ENCODE results near the gene GPR15LG.
A peak's percentile ranks its signal among the peaks of the same experiment; 100 is the strongest.

GPR15LG gene

DNA sequence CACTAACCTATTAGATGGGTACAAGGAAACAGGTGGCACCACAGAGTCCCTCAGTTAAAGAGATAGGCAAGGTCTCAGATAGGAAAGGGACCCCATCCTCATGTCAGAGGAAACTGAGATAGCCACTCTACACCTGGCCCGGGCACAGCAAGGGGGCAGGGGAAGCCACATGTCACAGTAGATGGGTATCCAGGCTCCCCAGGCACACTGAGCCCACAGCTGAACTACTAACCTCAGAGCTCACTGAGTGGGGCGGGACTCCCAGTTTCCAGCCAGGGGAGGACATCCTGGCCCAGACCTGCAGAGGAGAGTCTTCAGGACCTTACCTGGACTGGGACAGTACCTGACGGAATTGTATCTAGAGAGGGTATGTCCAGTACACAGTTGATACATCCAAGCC is 17.0 kb downstream of the GPR15LG start:
- no peak for DNase-seq (ENCODE audit: insufficient read length, low spot score)
- no peak for FAIRE-seq

DNA sequence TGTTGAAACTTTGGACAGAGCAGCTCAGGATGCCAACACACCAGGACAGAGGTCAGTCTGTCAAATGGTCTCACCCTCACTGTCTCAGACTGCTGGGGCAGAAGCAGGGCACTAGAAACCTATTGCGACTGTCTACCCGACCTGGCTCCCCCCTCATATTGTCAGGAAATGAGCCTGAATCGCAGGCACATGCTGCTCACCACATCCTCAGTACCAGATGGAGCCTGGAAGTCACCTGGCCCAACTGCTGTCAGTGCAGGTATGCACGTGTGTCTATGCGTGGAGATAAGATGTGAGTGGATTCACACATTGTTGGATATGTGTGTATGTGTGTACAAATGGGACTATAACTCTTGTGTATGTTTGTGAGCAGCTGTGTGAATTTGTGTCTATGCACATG is 17.5 kb downstream of the GPR15LG start:
- FAIRE-seq = no peak
- no peak for DNase-seq (ENCODE audit: insufficient read length, low spot score)

DNA sequence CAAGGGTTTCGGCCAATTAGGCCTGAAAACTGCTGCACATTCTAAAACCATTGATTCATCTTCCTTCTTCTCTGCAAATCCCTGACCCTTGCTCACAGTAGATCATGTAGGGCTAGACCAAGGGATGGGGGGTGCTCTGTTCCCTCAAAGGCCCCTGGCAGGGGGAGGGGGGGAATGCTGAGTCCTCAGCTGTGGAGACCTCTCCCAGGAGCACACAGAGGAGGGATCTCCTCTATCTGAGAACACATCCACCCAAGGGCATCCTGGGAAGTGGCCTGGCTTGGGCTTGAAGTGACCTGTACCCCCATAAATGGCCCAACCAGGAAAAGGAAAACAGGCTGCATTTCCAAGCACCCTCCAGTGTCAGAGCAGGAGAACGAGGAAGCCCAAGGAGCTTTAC is 19.7 kb downstream of the GPR15LG start:
- FAIRE-seq (no peak), DNase-seq (ENCODE audit: insufficient read length, low spot score) (no peak)

DNA sequence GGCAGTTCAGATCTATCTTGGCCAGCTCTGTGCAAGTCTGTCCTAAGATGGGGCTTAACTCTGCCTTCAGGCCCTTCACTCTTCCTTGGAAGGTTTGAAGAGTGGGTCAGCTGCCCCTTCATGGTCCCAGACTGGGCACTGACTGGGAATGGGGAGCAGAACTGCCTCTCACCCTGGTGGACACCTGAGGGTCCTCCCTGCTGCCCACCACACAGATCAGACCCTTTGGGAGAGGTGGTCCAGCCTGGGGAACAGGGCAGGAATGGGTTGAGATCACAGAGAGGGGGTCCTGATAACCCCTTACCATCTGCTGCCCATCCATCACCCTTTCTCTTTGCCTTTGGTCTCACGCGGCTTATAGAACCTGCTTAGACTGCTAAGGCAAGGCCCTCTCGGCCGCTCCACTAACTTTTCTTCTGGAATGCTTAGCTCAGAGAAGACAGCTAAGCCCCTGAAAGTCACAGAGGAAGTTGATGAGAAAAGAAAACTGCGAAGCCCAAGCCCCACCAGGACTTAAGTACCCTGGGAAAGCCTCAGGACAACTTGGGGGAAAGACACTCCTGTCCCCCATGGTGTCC is 20.3 kb downstream of the GPR15LG start:
- no peak for FAIRE-seq
- no peak for DNase-seq (ENCODE audit: insufficient read length, low spot score)

DNA sequence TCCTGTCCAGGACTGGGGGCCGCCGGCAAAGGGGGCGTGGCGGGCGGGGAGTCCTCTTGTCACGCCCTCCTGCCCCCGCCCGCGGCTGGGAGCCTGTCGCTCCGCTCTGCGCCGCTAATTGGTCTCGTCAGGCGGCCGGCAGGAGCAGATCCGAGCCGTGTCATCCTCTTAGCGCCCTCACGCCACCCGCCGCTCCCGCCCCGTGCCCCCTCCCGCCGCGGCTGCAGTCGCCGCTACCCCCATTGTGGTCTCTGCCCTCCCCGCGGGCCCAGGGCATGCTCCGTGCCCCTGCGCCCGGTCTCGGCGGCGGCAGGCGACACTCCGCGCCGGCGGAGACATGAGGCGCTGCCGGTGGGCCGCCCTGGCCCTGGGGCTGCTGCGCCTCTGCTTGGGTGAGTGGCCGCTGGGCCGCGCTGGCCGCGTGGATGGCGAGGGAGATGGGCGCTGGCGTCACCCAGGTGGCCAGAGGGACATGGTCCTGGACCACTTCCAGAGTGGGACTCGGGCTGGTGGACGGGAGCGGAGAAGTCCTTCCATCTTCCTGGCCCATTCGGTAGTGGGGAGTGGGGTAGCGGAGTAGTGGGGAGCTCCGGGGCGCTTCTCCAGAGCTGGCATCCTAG is 20.9 kb downstream of the GPR15LG start, which contains the start of gene CDHR1:
CDHR1 (plus strand) TSS at position 114 of the 620 bp plus-strand sequence; CDS start at position 338, 224 bp downstream.
- DNase-seq (ENCODE audit: insufficient read length, low spot score) = peak; percentile 36
- no peak for FAIRE-seq

DNA sequence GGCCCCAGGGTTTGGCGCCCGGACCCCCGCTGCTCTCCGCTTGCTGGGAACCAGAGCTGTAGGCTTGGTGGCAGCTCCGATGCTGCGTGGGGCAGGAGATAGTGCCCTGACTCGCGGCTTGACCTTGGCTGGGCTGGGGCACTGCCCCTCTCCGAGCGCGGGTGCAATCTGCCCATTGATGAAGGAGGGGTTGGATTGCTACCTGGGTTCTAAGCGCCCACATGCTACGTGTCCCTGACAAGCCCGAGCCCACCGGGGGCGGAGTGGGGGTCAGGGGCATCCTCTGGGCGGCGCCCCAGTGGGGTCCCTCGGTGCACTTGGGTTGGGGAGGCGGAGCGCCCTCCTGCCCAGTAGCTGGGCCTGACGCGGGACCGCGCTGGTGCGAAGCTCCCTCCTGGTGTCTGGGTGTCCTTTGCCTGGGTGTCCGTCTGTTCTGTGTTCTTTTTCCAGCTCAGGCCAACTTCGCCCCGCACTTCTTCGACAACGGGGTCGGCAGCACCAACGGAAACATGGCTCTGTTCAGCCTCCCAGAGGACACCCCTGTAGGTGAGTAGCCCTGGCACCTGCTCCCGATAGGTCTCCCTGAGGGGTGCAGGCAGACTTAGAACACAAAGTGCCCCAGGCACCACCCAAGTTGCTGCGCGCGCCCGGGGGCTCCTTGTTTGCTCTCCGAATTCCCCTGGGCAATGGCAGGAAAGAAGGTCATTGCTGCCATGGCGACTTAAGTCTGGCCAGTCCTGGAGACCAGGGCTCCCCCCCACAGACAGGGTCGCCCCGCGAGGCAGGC is 21.6 kb downstream of the GPR15LG start:
- no peak for DNase-seq (ENCODE audit: insufficient read length, low spot score)
- FAIRE-seq = no peak

DNA sequence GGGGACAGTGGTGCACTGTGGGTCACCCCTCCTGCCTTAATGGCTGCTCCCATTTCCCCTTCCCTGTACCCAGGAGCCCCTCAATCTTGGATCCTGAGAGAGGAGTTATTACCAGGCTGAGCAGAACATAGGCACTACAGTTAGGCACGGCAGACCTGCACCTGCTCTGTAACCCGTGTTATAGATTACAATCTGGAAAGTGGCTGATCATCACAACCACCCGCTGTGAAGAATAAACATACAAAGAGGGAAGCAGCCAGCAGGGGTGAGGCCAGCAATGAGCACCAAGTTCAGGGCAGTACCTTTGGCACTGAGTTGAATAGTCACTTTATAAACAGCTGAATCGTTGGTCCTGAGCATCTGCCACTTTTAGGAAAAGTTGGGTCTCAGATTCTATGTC is 22.5 kb downstream of the GPR15LG start:
- FAIRE-seq = no peak

DNA sequence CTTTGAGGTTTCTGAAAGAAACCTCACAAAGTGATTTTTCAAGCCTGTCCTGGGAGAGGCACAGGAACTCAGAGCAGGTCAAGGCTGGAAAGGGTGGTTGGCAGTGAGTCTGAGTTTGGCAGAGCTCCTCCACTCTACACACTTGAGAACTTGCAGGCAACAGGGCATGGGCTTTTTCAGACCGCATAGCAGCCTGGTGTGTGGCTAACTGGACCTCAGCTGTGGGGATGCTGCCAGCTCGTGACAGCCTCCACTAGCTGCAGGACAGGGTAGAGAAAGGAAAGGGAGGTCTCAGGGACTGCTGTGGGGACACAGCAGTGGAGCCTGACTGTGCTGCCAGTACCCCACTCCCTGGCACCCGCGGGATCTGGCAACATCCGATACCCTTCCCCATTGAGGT is 23.3 kb downstream of the GPR15LG start:
- FAIRE-seq = no peak
- DNase-seq (ENCODE audit: insufficient read length, low spot score) = no peak

More for the DNA sequence above, 22.5 kb downstream of the GPR15LG start:
- no peak for DNase-seq (ENCODE audit: insufficient read length, low spot score)

DNA sequence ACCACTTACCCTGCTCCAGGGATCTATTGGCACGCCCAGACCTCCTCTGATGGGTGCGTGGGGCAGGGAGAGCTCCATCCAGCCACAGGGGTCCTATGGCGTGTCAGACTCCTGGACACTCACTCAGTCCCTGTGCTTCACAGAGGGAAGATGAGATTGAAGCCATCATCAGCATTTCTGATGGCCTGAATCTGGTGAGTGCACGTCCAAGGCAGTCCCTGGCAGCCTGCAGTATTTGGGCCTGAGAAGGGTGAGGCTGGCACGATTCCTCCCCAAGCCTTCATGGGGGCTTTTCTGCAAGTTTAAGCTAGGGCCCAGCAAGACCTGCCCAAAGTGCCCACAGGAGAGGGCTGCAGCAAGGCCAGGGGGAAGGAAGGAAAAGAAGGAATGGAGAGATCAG is 24.0 kb downstream of the GPR15LG start:
- DNase-seq (ENCODE audit: insufficient read length, low spot score) = no peak
- FAIRE-seq = no peak

DNA sequence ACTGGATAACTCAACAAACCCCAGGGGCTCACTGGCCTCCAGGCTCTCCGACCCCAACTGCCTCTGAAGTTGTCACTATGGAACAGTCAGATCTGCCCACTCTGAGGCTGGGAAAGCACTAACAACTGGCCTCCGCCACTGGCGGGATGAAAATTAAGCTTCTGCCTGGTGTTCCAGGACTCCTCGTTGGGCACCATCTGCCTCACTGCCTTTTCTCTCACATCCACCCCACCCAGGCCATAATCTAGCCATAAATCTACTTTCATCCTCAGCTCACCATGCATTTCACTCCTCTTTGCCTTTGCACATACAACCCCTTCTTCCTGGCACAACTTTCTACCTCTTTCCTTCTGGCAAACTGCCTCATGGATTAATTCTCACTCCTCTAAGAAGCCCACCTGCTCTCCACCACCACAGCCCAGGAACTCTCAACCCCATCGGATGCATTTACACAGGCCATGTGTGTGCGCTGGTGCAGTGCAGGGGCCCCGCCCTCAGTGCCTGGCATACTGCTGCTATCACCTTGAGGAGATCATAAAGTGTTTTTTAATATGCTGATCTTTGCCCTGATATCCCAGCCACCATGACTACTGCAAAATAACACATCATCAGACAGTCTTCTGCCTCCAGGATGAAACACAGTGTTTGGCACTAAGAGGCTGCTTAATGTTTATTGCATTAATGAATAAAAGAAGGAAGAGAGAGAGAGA is 24.8 kb downstream of the GPR15LG start:
- FAIRE-seq = no peak

DNA sequence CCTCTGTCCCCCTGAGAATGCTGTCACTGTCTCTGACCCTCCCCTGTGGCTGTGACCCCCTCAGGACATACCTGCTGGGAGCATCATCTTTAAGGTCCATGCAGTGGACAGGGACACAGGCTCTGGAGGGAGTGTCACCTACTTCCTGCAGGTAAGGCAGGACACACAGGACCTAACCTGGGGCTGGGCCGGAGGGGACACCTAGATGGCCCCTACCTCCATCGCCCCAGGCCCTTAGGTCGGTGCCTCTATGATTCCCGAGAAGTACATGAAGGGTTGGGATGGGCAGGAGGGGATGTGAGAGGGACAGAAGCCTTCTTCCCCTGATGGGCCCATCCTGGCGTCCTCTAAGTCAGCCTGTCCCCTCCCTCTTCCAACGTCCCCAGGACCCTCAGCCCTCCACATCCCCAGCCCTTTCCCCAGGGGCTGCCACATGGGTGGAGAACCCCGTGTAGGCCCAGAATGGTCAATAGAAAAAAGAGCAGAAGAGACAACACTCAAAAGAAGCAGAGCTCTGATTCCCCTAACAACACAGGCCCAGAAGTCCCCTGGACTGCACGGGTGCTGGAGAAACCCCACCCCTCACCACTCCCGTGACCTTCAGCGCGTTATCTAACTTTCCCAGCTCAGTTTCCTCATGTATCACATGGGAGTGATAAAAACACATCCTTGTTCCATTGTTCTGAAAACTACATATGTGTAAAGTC is 27.1 kb downstream of the GPR15LG start:
- no peak for FAIRE-seq

More for the DNA sequence above, 24.8 kb downstream of the GPR15LG start:
- no peak for DNase-seq (ENCODE audit: insufficient read length, low spot score)

DNA sequence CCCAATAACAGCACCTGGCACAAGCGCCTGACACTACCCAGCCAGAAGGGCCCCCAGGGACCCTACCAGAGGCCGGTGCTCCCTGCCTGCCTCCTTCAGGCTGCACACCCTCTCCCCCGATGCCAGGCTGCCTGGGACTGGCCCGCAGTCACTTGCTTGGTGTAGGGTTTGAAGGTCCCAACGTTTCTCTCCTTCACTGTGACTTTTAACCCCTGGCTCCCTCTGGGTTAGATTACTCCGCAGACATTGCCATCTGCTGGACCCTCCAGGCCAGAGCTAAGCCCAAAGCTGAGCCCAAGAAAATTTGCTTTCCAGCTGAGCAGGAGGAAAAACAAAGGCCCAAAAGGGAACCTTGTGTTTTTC is 27.6 kb downstream of the GPR15LG start:
- FAIRE-seq = no peak
- DNase-seq (ENCODE audit: insufficient read length, low spot score) = no peak

More for the DNA sequence above, 27.1 kb downstream of the GPR15LG start:
- DNase-seq (ENCODE audit: insufficient read length, low spot score) = no peak

DNA sequence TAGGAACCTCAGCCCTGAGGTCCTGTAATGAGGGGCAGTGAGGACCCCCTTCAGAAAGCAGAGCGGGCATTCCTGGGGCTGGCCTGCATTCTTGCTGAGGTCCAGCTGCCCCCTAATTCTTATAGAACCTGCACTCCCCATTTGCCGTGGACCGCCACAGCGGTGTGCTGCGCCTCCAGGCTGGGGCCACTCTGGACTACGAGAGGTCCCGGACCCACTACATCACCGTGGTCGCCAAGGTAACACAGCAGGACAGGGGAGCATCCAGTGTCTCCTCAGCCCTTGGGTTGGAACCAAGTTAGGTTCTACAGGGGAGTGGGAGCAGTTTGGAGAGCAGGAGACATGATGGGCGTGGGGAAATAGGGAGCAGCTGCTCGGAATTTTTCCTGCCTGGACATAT is 28.1 kb downstream of the GPR15LG start:
- FAIRE-seq = no peak
- DNase-seq (ENCODE audit: insufficient read length, low spot score) = no peak

DNA sequence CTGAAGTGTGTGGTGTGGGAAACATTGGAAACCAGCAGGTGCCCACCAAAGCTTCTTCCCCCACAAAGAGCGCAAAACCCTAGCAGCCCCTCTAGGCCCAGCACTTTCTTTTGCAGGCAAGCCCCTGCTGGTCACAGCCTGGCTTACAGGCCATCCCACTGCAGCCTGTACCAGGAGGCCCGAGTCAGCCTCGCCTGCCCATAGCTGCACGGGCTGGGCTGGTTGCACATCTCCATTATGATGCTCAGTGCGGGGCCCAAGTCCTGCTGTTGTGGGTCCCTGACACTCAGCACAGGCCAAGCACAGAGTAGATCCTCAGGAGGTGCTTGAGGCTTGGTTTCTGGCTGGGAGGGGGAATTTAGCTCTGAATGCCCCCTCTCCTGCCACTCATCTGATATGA is 28.7 kb downstream of the GPR15LG start:
- DNase-seq (ENCODE audit: insufficient read length, low spot score) (no peak), FAIRE-seq (no peak)

DNA sequence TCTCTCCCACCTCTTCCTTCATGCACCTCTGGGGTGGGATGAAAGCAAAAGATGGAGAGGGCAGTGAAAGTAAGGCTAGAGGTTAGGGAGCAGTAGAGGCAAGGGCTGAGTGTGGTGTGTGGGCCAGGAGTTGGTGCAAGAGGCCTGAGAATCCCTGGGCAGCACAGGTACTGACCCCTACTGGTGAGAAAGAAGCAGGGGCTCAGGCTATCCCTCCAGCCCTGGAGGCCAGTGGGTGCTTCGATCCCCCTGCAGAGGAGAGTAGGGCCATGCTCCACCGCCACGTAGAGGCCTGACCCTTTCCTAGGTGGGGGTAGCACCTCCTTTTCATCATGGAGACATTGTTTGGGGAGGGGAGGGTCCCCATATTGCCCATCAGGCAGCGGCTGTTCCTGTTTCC is 30.5 kb downstream of the GPR15LG start:
- FAIRE-seq (no peak), DNase-seq (ENCODE audit: insufficient read length, low spot score) (no peak)

DNA sequence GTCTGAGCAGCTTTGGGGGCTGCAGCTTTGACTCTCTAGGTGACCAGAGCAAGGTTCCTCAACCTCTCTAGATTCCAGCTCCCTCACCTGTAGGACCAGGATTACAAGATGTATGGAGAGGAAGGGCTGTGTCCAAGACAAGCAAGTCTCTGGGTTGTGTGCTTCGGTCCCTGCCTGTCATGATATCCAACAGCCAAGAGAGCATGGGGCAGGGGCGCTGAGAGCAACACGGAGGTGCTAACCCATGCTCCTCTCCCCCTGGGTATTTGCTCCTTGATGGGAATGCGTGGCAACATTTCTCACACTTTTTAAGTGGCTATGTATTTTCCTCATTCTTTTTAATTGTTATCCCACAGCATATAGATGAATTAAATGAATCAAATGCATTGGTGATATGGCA is 31.0 kb downstream of the GPR15LG start:
- no peak for FAIRE-seq
- DNase-seq (ENCODE audit: insufficient read length, low spot score) = no peak

DNA sequence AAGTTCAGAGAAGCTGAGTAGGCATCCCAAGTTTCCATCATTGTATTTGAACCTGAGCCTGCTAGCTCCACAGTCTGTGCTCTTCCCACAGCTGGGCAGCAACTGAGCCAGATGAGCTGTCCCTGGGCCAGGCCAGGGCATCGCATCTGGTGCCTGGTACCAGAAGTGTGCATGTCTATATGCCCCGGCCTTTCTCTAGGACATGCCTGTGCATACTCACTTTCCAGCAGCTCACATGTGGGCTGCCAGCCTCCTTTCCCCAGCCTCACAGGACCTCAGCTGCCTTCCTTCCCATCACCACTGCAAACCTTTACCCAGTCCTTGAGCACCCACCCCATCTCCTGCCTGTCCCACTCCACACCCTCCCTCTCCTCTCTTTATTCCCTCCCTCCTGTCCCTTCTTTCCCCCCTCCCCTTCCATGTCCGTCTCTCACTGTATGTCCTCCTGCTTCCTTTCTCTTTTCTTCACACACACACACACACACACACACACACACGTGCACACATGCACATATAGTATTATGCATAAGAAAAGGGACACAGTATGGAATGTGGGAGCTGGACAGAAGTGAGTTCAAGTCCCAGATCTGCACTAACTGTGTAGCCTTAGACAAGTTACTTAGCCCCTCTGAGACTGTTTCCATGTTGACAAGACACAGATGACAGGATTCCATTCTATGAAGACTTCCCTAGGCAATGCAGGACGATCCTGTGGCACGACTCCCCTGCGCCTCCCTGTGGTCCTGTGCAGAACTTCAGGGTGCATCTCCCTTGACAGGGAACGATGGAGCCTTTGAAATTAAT is 31.6 kb downstream of the GPR15LG start:
- no peak for FAIRE-seq
- DNase-seq (ENCODE audit: insufficient read length, low spot score) = peak; percentile 57

DNA sequence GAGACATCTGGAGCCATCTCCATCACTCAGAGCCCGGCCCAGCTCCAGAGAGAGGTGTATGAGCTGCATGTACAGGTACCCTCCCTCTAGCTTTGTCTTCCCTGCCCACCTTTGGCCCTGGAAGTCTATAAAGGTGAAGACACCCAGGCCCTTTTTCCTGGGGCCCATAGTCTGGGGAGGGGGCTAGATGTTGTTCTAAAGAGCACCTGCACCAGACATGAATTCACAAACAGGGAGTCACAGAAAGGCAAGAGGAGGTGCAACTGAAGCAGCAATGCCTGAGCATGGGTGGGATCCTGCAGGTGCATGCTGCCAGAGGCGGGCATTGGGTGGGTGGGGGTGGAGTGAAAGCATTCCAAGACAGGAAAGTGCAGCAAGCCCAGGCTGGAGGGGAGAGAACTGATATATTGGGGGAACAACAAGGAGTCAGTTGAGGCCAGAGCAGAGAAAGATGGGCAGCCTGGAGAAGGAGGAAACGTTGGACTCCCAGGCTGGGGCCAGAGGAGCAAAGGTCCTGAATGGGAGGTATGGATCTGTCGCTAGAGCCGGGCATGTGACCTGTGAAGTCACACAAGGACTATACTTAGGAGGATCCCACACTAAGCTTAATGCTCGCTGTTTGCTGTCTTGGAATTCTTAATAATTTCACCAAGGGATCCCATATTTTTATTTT is 32.4 kb downstream of the GPR15LG start:
- DNase-seq (ENCODE audit: insufficient read length, low spot score) (no peak), FAIRE-seq (no peak)

DNA sequence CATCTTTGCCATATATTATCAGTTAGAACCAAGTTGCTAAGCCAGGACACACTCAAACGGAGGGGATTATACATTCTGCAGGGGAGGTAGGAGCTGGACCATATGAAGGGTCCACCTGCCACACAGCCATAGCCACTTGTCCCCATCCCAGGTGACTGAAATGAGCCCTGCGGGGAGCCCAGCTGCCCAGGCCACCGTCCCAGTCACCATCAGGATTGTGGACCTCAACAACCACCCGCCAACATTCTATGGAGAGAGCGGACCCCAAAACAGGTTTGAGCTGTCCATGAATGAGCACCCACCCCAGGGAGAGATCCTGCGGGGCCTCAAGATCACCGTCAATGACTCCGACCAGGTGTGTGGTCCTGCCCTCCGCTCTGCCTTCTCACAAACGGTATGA is 34.4 kb downstream of the GPR15LG start:
- FAIRE-seq (no peak), DNase-seq (ENCODE audit: insufficient read length, low spot score) (no peak)
